H9 (cell line): ENCODE measurements around the gene FOXF1. TPM values are rescaled to one million over a fixed set of nuclear protein-coding genes. Genes with fewer than 3 reads are reported as not detected.

Experiments used
- DNase-seq: peaks from one replicate; pipeline ENCODE4 v3.0.0-alpha.2; 2017
- H2AFZ ChIP-seq: one replicate; pipeline ENCODE4 v1.6.1; 2013; ENCODE audit warnings: mild to moderate bottlenecking, low read length, control low read depth, moderate library complexity
- H2AK5ac ChIP-seq: 2 replicates; pipeline ENCODE4 v1.6.1; 2013; ENCODE audit warnings: low read length, control low read depth, mixed read lengths; ENCODE audit not compliant: insufficient read length
- H2BK120ac ChIP-seq: one replicate; pipeline ENCODE4 v1.6.1; 2013; ENCODE audit warnings: low read depth, mild to moderate bottlenecking, low read length, control low read depth, inconsistent platforms; ENCODE audit not compliant: poor library complexity, severe bottlenecking
- H2BK12ac ChIP-seq: 2 replicates; pipeline ENCODE4 v1.6.1; 2013; ENCODE audit warnings: low read length, control low read depth, mixed read lengths, low read depth; ENCODE audit not compliant: insufficient read length
- H2BK15ac ChIP-seq: 2 replicates; pipeline ENCODE4 v1.6.1; 2013; ENCODE audit warnings: low read depth, low read length, control low read depth
- H2BK20ac ChIP-seq: one replicate; pipeline ENCODE4 v1.6.1; 2013; ENCODE audit warnings: low read depth, mild to moderate bottlenecking, low read length, control low read depth, inconsistent platforms; ENCODE audit not compliant: poor library complexity, severe bottlenecking
- H2BK5ac ChIP-seq: 2 replicates; pipeline ENCODE4 v1.6.1; 2013; ENCODE audit warnings: low read length, control low read depth, mixed read lengths; ENCODE audit not compliant: insufficient read length
- H3K14ac ChIP-seq: 2 replicates; pipeline ENCODE4 v1.6.1; 2013; ENCODE audit warnings: low read length, control low read depth; ENCODE audit not compliant: insufficient read depth
- H3K18ac ChIP-seq: 2 replicates; pipeline ENCODE4 v1.6.1; 2013; ENCODE audit warnings: low read depth, mild to moderate bottlenecking, mixed read lengths, low read length, control low read depth; ENCODE audit not compliant: insufficient read length
- H3K23ac ChIP-seq: 2 replicates; pipeline ENCODE4 v1.6.1; 2013; ENCODE audit warnings: low read length, control low read depth, mixed read lengths, low read depth; ENCODE audit not compliant: insufficient read length
- H3K23me2 ChIP-seq: 2 replicates; pipeline ENCODE4 v1.6.1; 2013; ENCODE audit warnings: low read depth, mild to moderate bottlenecking, mixed read lengths, low read length, control low read depth; ENCODE audit not compliant: insufficient read length, poor library complexity, severe bottlenecking
- H3K27ac ChIP-seq: 2 replicates; pipeline ENCODE4 v1.5.1; 2013; ENCODE audit warnings: low read length, control low read depth, mixed read lengths, low read depth; ENCODE audit not compliant: insufficient read length
- H3K27me3 ChIP-seq: 2 replicates; pipeline ENCODE4 v1.6.1; 2013; ENCODE audit warnings: low read length, control low read depth, inconsistent platforms; ENCODE audit not compliant: insufficient read depth
- H3K4ac ChIP-seq: 2 replicates; pipeline ENCODE4 v1.6.1; 2013; ENCODE audit warnings: low read depth, mild to moderate bottlenecking, control low read depth, inconsistent platforms, low read length, moderate library complexity
- H3K4me1 ChIP-seq: 2 replicates; pipeline ENCODE4 v1.6.1; 2013; ENCODE audit warnings: low read length, control low read depth, inconsistent platforms; ENCODE audit not compliant: insufficient read depth
- H3K4me2 ChIP-seq: 2 replicates; pipeline ENCODE4 v1.6.1; 2013; ENCODE audit warnings: low read length, control low read depth, mixed read lengths; ENCODE audit not compliant: insufficient read length, insufficient read depth
- H3K56ac ChIP-seq: 2 replicates; pipeline ENCODE4 v1.6.1; 2013; ENCODE audit warnings: low read depth, mild to moderate bottlenecking, mixed read lengths, low read length, control low read depth; ENCODE audit not compliant: insufficient read length
- H3K79me1 ChIP-seq: 2 replicates; pipeline ENCODE4 v1.6.1; 2013; ENCODE audit warnings: low read depth, mild to moderate bottlenecking, moderate library complexity, low read length, control low read depth, inconsistent platforms; ENCODE audit not compliant: insufficient read depth, poor library complexity, severe bottlenecking
- H3K79me2 ChIP-seq: 2 replicates; pipeline ENCODE4 v1.6.1; 2013; ENCODE audit warnings: low read length, control low read depth, inconsistent platforms; ENCODE audit not compliant: insufficient read depth
- H3K9ac ChIP-seq: 2 replicates; pipeline ENCODE4 v1.6.1; 2013; ENCODE audit warnings: low read length, control low read depth, mixed read lengths; ENCODE audit not compliant: insufficient read length; ENCODE audit errors: extremely low read depth
- H3K9me3 ChIP-seq: one replicate; pipeline ENCODE4 v1.6.1; 2013; ENCODE audit warnings: low read depth, low read length, inconsistent platforms; ENCODE audit not compliant: control insufficient read depth
- H3T11ph ChIP-seq: one replicate; pipeline ENCODE4 v1.6.1; 2013; ENCODE audit warnings: mild to moderate bottlenecking, low read length, control low read depth, inconsistent platforms
- H4K20me1 ChIP-seq: one replicate; pipeline ENCODE4 v1.6.1; 2013; ENCODE audit not compliant: control insufficient read depth, insufficient read length, insufficient read depth
- H4K5ac ChIP-seq: 2 replicates; pipeline ENCODE4 v1.6.1; 2013; ENCODE audit warnings: low read depth, mild to moderate bottlenecking, mixed read lengths, low read length, control low read depth; ENCODE audit not compliant: insufficient read length
- H4K8ac ChIP-seq: replicated peaks from 2 replicates; pipeline ENCODE4 v1.6.1; 2013; ENCODE audit warnings: low read length, control low read depth, mixed read lengths, low read depth; ENCODE audit not compliant: insufficient read length
- H4K91ac ChIP-seq: 2 replicates; pipeline ENCODE4 v1.6.1; 2013; ENCODE audit warnings: low read depth, mild to moderate bottlenecking, moderate library complexity, mixed read lengths, low read length, control low read depth; ENCODE audit not compliant: insufficient read length
- H3K27ac Mint-ChIP-seq, 3 experiments: 2 replicates in 2 of 3; 3 replicates in 1 of 3; pipeline ENCODE4 v1.8.0; 2020 to 2021; ENCODE audit warnings: mixed read lengths in 3 of 3, mild to moderate bottlenecking in 1 of 3, moderate library complexity in 1 of 3
- H3K27me3 Mint-ChIP-seq: 2 replicates; pipeline ENCODE4 v1.8.0; 2021; ENCODE audit warnings: low read depth, mild to moderate bottlenecking, moderate library complexity, mixed read lengths
- H3K36me3 Mint-ChIP-seq, 3 experiments: 2 replicates in 2 of 3; 3 replicates in 1 of 3; pipeline ENCODE4 v1.8.0; 2020 to 2021; ENCODE audit warnings: low read depth in 3 of 3, mixed read lengths in 3 of 3; ENCODE audit not compliant: insufficient read depth in 1 of 3
- H3K4me1 Mint-ChIP-seq, 2 experiments: 2 replicates each; pipeline ENCODE4 v1.8.0; 2020; ENCODE audit warnings: mixed read lengths in 2 of 2
- H3K4me3 Mint-ChIP-seq, 2 experiments: 2 replicates in 1 of 2; 3 replicates in 1 of 2; pipeline ENCODE4 v1.8.0; 2020 to 2021; ENCODE audit warnings: mild to moderate bottlenecking in 2 of 2, mixed read lengths in 2 of 2, moderate library complexity in 1 of 2
- H3K9me3 Mint-ChIP-seq, 2 experiments: 2 replicates in 1 of 2; 3 replicates in 1 of 2; pipeline ENCODE4 v1.8.0; 2020; ENCODE audit warnings: mild to moderate bottlenecking in 2 of 2, mixed read lengths in 2 of 2, moderate library complexity in 1 of 2
- WGBS: extraction: QIAGEN DNeasy Blood & Tissue Kit; methylation state at CpG from one replicate; pipeline ENCODE4 v1.1.7; 2013; ENCODE audit warnings: missing lambda C conversion rate, low lambda C conversion rate, mixed read lengths; ENCODE audit not compliant: insufficient read length; ENCODE audit errors: extremely low coverage; 5-methylcytosine and 5-hydroxymethylcytosine counted together
- total RNA-seq: library from RNA; stranded (reverse); gene quantifications from 2 replicates; pipeline ENCODE4 v1.2.1, GENCODE V29; 2021
- TF ChIP-seq, protein P1 (sequence below): fragments of 200-600 bp; sonication (generic); conservative IDR thresholded peaks from 3 replicates; pipeline ENCODE4 v1.8.0; 2021; ENCODE audit warnings: antibody characterized with exemption, mild to moderate bottlenecking

FOXF1 gene
- total RNA-seq, 1 experiment from 2014 or later = not detected

DNA sequence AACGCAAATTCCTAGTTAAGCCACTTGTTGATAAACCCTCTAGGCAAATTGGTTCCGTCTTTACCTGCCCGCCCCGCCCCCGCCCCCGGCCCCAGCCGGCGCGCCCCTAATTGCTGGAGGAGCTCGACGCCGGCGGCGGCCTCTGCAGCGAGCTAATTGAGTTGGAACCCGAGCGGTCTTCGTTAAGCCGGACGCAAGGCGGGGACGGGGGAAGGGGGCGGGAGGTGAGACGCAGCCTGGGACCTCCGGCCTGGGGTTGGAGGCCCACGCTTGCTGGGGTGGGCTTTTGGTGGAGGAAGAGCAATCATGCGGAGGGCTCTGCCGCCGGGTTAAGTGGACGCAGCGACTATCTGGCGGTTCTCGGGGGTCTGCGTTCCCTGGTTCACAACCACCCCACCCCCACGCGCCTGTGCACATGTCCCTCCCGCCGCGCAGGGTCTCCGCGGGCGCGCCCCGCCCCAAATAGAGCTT is 12.7 kb upstream of the FOXF1 start:
- no peak overlapping the region for H2AK5ac ChIP-seq
- no peak overlapping the region for H4K91ac ChIP-seq
- Mint-ChIP-seq H3K27me3 (peaks cover 99% of the 10 kb centered on the region), H3K9me3 (peaks cover 0 to 12% of the 10 kb centered on the region in 2 experiments; a peak in 2 of 5 replicates), H3K27ac (no peak overlapping the region), H3K4me3 (peak overlapping the region in 1 of 2 experiments; percentile 76; a peak in 3 of 5 replicates), H3K36me3 (no peaks in the 10 kb centered on the region; a peak in 1 of 7 replicates), H3K4me1 (peaks cover 19 to 61% of the 10 kb centered on the region in 2 experiments)
- H3K4me2 ChIP-seq = no peak overlapping the region
- H3T11ph ChIP-seq = no peak overlapping the region
- no peaks in the 10 kb centered on the region for H3K23me2 ChIP-seq
- WGBS = no CpG with 5 or more reads among the region's 44 CpGs
- H3K4ac ChIP-seq = no peak overlapping the region
- TF ChIP-seq, protein P1, sequence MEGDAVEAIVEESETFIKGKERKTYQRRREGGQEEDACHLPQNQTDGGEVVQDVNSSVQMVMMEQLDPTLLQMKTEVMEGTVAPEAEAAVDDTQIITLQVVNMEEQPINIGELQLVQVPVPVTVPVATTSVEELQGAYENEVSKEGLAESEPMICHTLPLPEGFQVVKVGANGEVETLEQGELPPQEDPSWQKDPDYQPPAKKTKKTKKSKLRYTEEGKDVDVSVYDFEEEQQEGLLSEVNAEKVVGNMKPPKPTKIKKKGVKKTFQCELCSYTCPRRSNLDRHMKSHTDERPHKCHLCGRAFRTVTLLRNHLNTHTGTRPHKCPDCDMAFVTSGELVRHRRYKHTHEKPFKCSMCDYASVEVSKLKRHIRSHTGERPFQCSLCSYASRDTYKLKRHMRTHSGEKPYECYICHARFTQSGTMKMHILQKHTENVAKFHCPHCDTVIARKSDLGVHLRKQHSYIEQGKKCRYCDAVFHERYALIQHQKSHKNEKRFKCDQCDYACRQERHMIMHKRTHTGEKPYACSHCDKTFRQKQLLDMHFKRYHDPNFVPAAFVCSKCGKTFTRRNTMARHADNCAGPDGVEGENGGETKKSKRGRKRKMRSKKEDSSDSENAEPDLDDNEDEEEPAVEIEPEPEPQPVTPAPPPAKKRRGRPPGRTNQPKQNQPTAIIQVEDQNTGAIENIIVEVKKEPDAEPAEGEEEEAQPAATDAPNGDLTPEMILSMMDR = no peak
- no peak overlapping the region for H2BK15ac ChIP-seq
- no peak overlapping the region for H2BK5ac ChIP-seq
- H2BK20ac ChIP-seq = no peak overlapping the region
- no peaks in the 10 kb centered on the region for H3K9me3 ChIP-seq
- no peaks in the 10 kb centered on the region for H3K79me1 ChIP-seq
- H3K79me2 ChIP-seq = no peaks in the 10 kb centered on the region
- H3K4me1 ChIP-seq = peaks cover 3% of the 10 kb centered on the region; the same call in 1 of the 2 replicates
- no peak overlapping the region for H2BK120ac ChIP-seq
- H2AFZ ChIP-seq = no peak overlapping the region
- peaks cover 99% of the 10 kb centered on the region for H3K27me3 ChIP-seq
- H3K18ac ChIP-seq = no peak overlapping the region
- DNase-seq = peak; percentile 84
- no peaks in the 10 kb centered on the region for H4K20me1 ChIP-seq
- H3K14ac ChIP-seq = no peak overlapping the region
- no peak overlapping the region for H2BK12ac ChIP-seq
- H3K9ac ChIP-seq = no peak overlapping the region
- H3K56ac ChIP-seq = no peak overlapping the region
- no peak overlapping the region for H4K5ac ChIP-seq
- H3K27ac ChIP-seq = no peak overlapping the region
- H4K8ac ChIP-seq = no peak overlapping the region
- no peak overlapping the region for H3K23ac ChIP-seq
